CD1c-positive myeloid dendritic cell (primary cell): ENCODE data around the gene VPS51.
A peak's percentile ranks its signal among the peaks of the same experiment; 100 is the strongest.

Source experiments
- DNase-seq: peaks from one replicate; pipeline ENCODE4 v3.0.0-alpha.2; 2016; ENCODE audit errors: extremely low spot score

The VPS51 gene

DNA sequence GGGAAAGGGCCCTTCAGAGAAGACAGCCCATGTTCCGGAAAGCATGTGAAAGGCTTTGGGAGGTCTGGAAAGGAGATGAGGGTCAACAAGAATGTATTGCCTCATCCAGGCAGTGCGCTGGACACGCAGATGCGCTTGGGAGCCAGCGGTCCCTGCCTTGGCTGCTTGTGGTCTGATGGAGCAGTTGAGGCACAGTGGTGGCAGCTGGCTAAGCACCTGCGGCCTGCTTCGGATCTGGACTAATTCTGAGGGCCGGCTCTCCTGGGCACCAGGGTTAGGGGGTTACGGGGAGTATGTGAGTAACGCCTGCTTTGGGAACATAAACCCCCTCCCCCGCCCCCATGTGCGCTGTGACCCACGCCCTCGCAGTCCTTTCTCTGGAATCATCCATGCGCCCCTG lies 11.1 kb downstream of the VPS51 start:
- DNase-seq = no peak

DNA sequence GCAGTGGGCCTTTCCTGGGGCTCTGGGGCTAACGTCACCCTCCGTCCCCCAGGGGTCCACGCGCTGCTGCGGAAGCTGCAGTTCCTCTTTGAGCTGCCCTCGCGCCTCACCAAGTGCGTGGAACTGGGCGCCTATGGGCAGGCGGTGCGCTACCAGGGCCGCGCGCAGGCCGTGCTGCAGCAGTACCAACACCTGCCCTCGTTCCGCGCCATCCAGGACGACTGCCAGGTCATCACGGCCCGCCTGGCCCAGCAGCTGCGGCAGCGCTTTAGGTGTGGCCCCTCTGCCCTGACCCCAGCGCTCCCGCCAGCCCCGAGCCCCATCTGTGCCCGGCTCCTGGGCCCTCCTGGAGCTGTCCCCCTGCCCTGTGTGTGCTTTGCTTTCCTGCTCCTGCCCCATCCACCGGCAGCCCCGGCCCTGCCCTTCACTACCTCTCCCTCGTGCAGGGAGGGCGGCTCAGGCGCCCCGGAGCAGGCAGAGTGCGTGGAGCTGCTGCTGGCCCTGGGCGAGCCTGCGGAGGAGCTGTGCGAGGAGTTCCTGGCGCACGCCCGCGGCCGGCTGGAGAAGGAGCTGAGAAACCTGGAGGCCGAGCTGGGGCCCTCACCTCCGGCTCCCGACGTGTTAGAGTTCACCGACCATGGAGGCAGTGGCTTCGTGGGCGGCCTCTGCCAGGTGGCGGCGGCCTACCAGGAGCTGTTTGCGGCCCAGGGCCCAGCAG lies 11.9 kb downstream of the VPS51 start:
- no peak for DNase-seq

DNA sequence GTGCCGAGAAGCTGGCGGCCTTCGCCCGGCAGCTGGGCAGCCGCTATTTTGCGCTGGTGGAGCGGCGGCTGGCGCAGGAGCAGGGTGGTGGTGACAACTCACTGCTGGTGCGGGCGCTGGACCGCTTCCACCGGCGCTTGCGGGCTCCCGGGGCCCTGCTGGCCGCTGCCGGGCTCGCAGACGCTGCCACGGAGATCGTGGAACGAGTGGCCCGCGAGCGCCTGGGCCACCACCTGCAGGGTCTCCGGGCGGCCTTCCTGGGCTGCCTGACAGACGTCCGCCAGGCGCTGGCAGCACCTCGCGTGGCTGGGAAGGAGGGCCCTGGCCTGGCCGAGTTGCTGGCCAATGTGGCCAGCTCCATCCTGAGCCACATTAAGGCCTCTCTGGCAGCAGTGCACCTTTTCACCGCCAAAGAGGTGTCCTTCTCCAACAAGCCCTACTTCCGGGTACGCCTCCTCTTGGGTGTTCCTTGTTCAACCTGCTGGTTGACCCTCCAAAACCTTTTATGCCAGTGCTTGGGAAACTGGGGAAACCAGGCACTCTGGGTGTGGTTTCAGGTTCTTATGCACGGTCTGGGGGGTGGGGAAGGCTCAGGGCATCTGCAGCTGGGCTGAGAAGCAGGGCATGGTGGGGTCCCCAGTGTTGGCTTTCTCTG lies 12.6 kb downstream of the VPS51 start:
- DNase-seq = no peak

DNA sequence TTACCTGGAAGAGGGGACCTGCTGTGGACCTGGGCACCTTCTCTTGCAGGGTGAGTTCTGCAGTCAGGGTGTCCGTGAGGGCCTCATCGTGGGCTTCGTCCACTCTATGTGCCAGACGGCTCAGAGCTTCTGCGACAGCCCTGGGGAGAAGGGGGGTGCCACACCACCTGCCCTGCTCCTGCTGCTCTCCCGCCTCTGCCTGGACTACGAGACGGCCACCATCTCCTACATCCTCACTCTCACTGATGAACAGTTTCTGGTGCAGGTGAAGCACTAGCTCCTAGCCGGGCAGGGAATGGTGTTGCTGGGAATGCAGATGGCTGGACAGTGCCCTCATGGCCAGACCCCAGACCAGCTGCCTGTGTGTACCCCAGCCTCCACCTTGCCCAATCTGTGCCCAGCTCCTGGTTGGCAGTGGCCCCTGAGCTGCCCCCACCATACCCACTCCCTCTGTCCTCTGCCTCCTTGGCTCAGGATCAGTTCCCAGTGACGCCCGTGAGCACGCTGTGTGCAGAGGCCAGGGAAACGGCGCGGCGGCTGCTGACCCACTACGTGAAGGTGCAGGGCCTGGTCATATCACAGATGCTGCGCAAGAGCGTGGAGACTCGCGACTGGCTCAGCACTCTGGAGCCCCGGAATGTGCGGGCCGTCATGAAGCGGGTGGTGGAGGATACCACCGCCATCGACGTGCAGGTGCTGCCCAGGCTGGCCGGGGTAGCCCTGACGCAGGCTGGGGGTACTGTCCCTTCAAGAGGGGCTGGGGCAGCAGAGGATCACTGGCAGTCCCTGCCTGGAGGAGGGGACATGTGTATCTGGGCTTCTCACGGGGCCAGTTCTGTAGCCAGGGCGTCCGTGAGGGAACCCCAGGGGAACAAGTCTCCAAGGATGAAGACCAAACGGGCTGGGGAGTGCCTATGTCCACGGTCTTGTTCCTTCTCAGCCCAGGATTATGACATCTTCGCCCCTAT lies 13.5 kb downstream of the VPS51 start:
- no peak for DNase-seq

DNA sequence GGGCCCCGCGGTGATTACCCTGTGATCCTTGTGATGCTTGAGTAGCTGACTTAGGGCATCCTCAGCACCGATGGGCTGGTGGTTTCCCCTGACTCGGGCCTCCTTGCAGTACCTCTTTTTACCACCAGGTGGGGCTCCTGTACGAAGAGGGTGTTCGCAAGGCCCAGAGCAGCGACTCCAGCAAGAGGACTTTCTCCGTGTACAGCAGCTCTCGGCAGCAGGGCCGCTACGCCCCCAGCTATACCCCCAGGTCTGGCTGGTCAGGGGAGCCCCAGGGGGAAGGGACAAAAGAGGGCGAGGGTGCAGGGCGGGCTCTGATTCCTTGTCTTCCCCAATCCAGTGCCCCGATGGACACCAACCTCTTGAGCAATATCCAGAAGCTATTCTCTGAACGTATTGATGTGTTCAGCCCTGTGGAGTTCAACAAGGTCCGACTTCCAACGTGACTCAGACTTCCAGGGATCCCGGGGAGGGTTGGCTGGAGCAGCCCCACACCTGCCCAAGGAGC lies 14.4 kb downstream of the VPS51 start:
- DNase-seq = peak; percentile 91

DNA sequence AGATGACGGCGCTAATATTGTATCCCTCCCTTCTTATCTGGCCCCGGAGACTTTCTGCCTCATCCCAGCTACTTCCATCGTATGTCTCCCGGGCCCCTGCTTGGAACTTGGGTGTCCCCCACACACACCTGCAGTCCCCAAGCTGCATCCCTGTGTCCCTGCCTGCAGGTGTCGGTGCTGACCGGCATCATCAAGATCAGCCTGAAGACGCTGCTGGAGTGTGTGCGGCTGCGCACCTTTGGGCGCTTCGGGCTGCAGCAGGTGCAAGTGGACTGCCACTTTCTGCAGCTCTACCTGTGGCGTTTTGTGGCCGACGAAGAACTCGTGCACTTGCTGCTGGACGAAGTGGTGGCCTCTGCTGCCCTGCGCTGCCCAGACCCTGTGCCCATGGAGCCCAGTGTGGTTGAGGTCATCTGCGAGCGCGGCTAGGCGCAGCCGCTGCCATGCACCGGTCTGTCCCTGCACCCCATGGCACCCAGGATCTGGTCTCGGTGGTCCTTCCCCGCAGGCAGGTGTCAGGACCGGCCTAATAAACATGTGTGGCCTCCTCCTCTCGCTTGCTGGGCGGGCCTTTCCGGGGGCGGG lies 15.2 kb downstream of the VPS51 start:
- DNase-seq = no peak

DNA sequence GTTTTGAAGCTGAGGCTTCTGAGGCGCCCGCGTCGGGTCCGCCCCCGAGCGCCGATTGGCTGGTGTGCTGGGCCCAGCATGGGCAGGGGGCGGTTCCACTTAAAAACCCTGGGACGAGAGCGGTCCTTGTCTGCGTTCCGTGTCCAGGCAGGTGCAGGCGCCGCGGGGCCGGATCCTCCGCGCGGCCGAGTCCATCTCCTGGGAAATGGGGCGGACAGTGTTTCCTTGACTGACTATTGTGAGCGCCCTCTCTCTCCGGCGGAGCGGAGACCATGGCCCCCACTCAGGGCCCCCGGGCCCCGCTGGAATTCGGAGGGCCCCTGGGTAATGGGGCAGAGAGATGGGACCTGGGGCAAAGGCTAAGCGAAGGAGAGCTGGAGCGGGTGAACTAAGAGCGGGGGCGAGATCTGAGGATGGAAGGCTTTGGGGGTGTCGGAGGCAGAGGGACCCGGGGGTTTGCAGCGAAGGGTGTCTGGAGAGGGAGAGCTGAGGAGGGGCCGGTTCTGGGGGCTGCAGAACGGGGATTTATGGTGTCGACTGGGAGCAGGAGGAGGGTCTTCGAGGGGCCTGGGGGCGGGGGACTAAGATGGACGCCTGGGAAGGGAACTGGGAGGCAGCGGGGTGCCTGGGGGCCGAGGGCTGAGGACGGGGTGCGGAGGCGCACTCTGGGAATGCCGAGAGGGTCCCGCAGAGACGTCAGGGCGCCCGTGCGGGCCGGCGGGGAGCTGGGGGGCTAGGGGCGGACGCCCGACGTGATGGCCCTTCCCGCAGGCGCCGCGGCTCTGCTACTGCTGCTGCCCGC lies 15.9 kb downstream of the VPS51 start, which contains the start of gene TM7SF2:
Gene TM7SF2 (plus strand): TSS at position 129 of the 802 bp plus-strand sequence. CDS start 144 bp downstream, at position 273.
- DNase-seq = peak; percentile 95

DNA sequence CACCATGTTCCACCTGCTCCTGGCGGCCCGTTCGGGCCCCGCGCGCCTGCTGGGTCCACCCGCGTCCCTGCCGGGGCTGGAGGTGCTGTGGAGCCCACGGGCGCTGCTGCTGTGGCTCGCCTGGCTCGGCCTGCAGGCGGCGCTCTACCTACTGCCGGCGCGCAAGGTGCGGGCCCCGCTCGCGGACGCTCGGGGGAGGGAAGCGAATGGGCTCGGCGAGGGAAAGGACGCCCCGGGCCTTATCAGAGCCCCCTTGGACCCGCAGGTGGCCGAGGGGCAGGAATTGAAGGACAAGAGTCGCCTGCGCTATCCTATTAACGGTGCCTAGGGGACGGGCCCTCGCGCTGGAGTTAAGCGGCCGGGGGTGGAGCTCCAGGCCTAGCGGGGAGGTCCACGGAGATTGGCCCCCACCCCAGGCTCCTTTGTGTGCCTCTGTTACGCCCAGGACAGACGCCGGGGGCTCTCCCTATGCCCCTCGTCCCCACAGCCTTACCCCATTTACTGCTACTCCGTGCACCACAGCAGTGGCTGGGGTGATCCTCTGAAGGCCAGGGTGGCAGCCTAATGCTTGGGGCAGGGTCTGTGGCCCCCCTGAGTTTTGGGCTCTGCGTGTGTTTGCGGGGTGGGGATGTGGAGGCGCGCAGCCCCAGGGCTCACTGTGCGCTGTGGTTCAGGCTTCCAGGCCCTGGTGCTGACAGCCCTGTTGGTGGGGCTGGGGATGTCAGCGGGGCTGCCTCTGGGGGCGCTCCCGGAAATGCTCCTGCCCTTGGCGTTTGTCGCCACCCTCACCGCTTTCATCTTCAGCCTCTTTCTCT lies 16.7 kb downstream of the VPS51 start:
- peak; percentile 73 for DNase-seq

DNA sequence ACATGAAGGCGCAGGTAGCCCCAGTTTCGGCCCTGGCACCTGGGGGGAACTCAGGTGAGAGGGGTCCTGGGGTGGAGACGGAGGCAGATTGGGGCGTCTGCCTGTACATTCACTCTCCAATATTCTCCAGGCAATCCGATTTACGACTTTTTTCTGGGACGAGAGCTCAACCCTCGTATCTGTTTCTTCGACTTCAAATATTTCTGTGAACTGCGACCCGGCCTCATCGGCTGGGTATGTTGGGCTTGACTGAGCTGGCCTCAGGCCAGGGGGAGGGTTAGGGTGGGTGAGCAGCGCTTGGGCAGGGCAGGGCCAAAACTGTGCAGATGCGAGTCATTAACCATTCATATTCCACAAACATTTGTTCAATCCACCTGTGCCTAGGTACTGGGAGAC lies 17.3 kb downstream of the VPS51 start:
- DNase-seq = no peak

DNA sequence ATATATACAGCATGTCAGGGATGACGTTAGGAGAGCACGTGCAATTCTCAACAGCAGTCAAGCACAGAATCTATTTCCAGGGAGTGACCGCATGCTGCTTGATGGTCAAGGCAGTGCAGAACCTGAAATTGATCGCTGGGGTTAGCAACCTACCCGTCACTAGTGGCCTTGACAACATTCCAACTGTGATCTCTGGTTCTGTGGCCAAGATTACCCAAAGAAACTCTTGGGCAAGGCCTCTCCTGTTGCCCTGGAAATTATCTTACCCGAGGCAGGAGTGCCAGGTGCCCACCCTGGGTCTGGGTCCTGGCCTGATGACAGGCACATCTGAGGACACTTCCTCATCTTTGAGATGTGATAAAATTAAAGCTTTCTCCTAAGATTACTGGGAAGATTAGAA lies 17.8 kb downstream of the VPS51 start:
- no peak for DNase-seq

DNA sequence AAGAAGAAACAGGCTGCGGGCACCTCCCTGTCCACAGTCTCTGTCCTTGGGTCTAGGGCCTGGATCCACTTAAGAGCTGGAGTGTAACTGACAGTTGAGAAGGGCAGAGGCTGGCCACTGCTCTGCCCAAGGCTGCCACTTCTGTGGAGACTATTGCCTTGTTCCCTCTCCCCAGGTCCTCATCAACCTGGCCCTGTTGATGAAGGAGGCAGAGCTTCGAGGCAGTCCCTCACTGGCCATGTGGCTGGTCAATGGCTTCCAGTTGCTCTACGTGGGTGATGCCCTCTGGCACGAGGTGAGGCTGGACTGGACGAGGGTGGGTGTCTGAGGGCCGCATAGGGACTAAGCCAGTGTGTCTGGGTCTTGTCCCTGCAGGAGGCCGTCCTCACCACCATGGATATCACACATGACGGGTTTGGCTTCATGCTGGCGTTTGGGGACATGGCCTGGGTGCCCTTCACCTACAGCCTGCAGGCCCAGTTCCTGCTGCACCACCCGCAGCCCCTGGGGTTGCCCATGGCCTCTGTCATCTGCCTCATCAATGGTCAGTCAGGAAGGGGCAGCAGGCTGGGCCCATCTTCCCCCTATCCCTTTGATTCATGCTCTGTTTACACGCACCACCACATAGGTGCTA lies 18.6 kb downstream of the VPS51 start:
- DNase-seq = no peak

DNA sequence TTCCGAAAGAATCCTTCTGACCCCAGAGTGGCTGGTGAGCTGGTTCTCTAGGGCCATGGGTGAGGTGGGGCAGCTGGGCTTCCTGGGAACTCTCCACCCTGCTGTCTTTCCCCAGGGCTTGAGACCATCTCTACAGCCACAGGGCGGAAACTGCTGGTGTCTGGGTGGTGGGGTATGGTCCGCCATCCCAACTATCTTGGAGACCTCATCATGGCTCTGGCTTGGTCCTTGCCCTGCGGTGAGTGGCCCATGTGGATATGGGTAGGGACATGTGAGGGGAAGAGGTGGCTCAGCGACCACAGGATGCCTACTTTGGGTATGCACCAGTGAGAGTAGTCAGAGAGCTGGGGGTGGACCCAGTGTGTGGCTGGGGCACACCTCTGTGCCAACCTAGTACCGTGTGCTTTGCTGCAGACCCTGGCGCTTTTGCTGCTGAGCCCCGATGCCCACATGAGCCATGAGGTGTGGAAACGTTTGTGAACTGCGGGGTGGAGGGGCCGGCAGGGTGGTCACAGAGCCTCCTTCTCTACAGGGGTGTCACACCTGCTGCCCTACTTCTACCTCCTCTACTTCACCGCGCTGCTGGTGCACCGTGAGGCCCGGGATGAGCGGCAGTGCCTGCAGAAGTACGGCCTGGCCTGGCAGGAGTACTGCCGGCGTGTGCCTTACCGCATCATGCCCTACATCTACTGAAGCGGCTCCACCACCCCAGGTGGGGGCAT lies 19.5 kb downstream of the VPS51 start:
- no peak for DNase-seq

DNA sequence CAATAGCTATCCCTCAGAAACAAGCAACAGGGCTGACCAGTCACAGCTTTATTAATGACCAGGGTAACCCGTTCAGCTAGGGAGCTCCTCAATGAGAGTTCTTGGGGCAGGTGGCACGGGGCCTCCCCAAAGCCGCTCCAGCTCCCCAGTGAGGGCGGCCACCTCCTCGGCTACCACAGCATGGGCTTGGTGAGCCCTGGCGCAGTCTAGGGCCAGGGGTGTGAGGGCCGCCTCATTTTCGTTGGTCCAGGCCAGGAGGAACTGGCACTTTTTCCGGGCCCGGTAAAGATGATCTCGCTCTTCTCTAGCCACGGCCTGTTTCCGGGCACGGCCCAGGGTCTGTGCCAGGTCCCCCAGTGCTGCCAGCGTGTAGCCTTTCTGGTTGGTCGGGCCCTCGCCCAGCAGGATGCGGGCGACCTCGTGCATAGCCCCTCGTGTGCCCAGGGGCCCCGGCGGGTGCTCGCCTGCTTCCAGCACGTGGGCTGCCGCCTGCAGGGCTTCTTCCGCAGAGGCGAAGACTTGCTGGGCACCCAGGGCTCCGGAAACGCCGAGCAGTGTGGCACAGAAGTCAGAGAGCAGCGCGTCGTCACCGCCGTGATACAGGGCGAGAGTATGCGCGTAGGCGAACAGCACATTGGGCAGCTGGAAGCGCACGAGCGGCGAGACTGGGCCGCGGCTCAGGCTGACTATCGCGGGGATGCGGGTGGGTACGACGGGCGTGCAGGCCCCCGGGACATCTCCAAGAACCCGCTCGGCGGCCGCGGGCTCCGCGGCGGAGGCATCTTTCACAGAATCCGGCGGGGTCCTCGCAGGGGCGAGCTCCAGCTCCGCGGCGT lies 20.6 kb downstream of the VPS51 start:
- DNase-seq = peak; percentile 78

DNA sequence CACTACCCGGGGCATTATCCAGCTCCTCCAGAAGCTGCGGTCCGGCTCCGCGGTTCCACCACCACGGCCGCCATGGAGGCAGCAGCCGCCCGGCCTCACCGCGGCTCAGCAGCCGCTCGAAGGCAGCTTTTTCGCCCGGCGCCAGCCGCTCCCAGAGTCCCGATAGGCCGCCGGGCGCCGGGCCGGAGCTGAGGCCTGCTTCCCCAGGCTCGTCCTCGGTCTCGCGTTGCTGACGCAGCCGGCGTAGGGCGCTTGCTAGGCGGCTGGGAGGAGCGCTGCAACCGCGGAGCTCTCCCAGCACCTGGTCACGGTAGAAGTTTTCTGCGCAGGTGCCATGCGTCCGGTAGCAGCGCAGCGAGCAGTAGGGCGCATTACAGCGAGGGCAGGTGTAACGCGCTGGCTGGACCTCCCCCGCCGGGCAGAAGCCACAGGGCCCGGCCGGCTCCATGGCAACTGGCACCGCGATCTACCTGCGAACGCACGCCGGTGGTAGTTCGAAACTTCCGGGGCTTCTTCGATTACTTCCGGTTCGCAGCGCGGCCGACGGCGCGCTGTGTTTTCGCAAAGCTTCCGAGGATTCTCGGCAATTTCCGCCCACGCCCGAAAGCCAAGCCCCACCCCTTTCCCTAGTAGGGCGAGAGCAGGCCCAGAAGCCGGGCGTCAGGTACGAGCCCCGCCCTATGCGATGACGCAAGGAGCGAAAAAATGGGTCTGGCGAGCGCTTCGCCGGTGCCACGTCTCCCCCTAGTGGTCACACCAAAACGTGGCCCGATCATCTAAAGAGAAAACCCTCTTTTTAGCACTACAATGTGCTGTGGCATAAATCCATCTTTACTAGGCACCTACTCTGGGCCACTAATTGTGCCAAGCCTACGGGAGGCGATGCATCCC lies 21.4 kb downstream of the VPS51 start, which contains the start of gene ZNHIT2:
Gene ZNHIT2 (minus strand): TSS at position 496 of the 891 bp plus-strand sequence. CDS start 48 bp downstream, at position 448.
- peak; percentile 100 for DNase-seq

DNA sequence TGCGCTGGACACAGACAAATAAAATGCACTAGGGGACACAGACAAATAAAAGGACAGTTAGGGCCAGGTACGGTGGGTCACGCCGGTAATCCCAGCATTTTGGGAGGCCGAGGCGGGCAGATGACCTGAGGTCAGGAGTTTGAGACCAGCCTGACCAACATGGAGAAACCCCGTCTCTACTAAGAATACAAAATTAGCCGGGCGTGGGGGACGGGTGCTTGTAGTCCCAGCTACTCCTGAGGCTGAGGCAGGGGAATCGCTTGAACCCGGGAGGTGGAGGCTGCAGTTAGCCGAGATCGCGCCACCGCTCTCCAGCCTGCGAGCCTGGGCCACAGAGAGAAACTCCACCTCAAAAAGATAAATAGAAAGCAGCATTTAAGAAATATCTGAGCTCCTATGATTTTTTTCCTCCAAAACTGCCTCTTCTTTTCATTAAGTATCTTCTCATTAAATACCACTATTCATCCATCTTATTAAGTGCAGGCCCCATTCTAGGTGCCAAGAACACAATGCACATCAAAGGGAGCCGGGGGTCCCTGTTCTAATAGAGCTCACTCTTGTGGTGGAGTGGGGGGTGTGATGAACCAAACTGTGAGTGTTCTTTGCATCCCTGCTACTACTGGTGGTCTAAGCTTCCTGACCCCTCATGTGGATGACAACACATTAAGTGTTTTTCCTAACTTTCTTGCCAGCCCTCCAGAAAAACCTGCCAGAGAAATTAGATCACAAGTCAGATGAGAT lies 22.3 kb downstream of the VPS51 start:
- DNase-seq = no peak
